GM18517 (cell line): ENCODE results near the gene NUP62CL.
A peak's percentile ranks its signal among the peaks of the same experiment; 100 is the strongest.
"Not testable (repeated sequence)": the region's sequence is repeated elsewhere in the genome, so short reads cannot be mapped to it uniquely, and the experiment has no call there.

Experiments
- ATAC-seq: cut with Tn5 transposase; IDR thresholded peaks from one replicate; pipeline ENCODE4 v1.9.1; 2021; ENCODE audit warnings: mild to moderate bottlenecking, moderate library complexity; ENCODE audit not compliant: unreplicated experiment

Gene NUP62CL, protein sequence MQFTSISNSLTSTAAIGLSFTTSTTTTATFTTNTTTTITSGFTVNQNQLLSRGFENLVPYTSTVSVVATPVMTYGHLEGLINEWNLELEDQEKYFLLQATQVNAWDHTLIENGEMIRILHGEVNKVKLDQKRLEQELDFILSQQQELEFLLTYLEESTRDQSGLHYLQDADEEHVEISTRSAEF

DNA sequence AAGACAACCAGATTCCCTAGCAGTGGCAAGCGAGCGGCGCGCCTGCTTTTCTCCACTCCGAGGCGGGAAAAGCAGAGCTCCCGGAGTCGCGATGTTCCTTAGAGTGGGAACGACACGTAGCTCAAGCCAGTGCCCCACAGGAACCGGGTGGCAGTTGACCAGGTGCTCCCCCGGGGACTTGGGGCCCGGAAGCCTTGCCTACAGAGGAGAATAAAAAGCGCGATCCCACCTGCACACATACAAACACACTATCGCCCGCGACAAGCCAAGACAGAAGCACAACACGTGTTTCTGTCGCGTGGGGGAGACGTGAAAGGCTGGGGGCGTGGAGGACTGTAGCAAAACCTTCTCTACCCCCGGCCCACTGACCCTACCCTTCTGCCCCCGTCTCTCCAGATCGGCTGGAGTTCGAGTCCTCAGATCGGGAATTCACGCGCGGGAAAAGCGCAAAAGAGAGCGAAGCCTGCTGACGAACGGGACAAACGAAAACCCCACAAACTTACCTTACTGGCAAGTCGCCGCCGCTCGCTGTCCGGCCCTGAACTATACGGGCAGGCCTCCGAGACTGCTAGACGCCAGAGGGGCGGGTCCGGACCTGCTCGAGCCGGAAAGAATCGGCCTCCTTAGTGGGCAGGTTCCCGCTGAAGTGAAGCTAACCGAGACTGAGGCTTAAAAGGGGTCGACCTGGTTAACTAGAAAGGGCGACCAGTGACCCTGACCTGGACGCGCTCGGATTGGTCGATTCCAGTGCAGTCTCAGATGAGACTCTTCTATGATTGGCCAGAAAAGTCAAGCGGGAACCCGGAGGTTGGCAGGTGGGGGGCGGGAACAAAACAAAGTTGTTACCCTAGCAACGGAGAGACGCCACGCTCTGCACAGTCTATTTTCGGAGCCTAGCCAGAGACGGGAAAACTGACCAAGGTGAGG is at the start of gene NUP62CL, which contains the start of gene DNAAF6:
Gene NUP62CL, minus strand, starts transcription at position 664 of the 927 bp plus-strand sequence. CDS start 31,287 bp downstream, outside the sequence.
Gene DNAAF6, plus strand, starts transcription at position 842 of the 927 bp plus-strand sequence. CDS start 6,265 bp downstream, outside the sequence.
- ATAC-seq: peak; percentile 92

DNA sequence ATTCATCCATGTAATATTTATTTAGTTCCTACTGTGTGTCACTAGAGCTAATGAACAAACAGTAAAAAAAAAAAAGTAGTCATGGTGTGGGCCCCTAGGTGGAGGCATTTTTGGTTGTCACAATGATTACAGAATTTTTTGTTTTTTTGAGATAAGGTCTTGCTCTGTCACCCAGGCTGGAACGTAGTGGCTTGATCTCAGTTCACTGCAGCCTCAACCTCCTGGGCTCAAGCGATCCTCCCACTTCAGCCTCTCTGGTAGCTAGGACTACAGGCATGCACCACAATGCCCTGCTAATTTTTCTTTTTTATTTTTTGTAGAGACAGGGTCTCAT is 22.2 kb upstream of the NUP62CL start:
- ATAC-seq: no peak

DNA sequence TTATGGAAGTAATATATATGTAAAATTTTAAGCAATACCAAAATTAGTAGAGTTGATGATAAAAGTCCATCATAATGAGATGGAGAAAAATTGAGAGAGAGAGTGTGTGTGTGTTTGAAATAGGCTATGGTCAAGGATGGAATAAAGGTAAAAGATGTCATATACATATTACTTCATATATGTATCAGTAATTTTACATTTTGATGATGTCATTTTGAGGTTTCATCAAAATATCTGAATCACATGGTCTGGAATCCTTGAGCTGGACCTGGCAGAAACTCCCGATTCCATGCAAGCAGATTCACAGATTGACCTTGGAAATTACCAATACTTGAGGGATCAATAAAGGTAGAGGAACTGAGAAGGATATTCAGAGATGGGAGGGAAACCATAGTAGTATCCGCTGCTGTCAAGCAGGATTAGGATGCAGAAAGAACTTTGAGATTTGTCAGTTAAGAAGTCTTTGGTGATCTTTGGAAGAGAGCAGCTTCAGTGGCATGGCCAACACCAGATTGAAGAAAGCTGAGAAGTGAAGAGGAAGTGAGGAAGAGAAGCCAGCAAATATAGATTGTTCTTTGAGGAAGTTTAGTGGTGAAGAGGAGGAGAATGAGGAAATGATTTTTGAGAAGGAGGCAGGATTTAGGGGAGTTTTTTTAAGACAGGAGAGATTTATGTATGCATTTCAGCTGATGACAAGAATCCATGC is 21.7 kb upstream of the NUP62CL start:
- ATAC-seq: no peak

DNA sequence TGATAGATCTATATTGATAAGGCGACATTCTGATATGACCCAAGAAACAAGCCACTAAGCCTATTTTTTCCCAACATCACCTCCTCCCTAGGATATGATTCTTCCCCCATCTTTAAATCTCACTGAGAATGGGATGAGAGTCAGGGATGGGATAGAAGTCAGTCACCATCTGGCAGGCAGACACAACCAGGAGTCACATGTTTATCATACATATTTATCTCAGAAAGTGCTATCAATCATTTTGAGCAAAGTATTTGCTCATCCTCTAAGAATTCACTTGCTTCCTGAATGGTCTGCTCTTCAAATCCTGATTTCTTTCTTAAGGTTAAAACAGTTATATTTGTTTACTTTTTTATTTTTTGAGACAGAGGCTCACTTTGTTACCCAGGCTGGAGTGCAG is 20.5 kb upstream of the NUP62CL start:
- no peak for ATAC-seq

DNA sequence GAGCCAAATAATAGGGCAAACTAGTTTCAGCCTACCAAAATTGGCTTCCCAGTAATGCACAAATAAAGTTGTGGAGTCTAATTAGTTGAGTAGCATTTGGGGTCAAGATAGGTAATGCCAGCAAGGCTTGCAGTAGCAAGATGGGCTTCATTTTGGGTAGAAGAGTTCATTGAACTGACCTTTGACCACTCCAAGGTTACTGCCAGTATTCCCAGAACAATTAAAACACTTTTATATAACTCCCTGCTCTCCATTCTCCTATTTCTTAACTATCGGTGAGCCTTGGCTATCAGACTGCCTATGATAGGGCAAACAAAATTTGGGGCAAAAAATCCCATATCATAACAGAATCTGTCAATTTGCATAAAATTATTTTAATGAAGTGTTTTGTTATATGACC is 7.2 kb upstream of the NUP62CL start:
- ATAC-seq: no peak

DNA sequence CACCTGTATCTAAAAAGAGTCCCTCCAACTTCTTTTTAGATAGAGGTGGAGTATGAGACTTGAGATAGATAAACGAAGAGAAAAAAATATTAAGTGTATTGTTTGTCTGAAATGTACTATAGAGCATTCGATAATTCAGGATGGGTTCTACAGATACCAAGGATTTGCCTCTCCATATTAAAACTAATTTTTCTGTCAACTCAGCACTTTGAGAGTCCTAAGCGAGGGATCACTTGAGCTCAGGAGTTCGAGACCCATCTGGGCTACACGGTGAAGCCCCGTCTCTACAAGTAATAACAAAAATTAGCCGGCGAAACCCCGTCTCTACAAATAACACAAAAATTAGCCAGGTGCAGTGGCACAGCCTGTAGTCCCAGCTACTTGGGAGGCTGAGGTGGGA is 1.7 kb upstream of the NUP62CL start:
- ATAC-seq: no peak

DNA sequence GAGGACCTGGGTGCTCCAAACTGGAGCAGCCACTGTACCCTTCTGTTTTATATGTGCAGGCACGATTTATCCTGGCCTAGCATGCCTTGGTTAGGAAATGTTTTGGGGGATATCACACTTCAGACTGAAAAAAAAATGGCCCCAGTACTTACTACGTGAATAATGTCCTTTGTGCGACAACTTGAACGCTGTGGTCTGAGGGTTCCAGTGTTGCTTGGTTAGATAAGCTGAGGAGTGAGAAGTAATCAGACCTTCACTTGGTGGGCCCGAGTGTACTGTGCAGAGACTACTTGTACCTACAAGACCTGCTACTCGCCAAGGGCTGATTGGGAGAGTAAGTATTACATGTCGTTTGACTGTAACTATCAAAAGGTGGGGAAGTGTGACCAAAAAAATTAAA is 856 bp upstream of the NUP62CL start:
- ATAC-seq: no peak

DNA sequence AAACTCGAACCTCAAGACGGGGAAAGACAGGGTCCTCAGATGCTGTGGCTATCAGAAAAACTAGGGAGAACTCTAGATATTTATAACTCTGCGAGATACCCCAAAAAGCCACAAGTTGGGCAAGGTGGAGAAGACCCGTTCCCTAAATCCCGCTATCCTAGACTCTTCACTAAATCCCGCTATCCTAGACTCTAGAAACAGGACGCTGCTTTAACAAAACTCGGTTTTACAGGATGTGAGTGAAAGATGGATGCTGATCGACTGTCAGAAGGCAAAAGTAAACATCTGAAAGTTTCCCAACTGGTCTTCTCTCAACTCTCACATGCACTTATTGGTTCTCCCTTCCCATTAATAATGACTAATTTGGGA is 448 bp upstream of the NUP62CL start:
- no peak for ATAC-seq

DNA sequence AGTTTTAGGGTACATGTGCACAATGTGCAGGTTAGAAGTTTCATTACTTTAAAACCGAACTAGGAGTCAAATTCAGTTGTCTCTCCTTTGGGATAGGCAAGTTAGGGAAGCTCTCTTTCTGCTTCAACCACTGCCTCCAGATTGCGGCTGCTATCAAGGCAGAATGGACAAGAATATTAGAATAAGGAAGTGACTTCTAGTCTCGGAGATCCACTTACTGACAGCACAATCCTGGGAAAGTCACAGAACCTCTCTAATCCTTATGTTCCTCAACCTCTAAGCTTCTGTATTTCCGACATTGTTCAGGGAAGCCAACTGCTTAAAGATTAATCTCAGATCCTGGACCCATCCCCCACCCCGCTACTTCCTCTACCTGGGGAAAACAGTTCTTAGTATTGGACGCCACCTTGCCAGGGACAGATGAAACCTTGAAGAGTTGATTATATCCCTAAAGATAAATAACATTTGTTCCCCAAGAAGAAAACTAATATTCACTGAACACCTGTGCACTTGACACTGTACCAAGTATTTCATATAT is 2.1 kb downstream of the NUP62CL start:
- no peak for ATAC-seq

DNA sequence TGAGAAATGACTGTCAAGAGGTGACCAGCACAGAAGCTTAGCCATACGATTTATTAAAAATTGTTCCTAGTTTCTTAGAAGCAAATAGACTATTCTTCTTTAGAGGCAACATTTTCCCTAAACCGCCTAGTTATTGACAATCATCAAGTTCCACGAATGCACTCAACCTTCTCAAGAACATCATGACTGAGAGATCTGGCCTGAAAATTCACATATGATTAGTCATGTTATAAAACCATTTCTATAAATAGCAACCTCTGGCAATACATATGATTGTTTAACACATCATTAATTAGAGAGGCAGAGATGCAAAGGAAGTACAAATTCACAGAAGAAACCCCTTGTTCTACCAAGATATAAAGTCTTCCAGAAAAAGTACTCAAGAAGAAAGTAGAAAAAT is 6.7 kb downstream of the NUP62CL start:
- ATAC-seq: no peak

DNA sequence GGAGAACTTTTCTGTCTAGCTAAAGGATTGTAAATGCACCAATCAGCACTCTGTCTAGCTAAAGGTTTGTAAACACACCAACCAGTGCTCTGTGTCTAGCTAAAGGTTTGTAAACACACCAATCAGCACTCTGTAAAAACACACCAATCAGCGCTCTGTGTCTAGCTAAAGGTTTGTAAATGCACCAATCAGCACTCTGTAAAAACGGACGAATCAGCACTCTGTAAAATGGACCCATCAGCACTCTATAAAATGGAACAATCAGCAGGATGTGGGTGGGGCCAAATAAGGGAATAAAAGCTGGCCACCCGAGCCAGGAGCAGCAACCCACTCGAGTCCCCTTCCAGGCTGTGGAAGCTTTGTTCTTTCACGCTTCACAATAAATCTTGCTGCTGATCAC is 8.2 kb downstream of the NUP62CL start:
- not testable (repeated sequence) for ATAC-seq

DNA sequence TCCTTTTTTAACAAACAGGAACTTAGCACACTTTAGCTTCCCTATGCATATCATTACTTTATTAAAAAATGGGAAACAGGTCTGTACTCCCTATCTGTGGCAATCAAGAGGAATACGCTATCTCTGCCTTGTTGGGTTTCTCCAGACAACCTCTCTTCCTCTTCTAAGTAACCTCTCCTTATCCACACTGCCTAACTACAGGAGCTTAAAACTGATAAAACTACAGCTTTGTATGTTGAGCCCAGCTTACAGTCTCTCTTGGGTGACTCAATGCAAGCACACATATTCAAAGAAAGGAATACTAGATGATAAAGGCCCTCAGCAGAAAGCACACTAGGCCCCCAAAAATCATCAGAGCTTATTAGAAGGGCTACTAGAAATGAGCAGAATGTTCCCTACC is 8.9 kb downstream of the NUP62CL start:
- ATAC-seq: no peak

DNA sequence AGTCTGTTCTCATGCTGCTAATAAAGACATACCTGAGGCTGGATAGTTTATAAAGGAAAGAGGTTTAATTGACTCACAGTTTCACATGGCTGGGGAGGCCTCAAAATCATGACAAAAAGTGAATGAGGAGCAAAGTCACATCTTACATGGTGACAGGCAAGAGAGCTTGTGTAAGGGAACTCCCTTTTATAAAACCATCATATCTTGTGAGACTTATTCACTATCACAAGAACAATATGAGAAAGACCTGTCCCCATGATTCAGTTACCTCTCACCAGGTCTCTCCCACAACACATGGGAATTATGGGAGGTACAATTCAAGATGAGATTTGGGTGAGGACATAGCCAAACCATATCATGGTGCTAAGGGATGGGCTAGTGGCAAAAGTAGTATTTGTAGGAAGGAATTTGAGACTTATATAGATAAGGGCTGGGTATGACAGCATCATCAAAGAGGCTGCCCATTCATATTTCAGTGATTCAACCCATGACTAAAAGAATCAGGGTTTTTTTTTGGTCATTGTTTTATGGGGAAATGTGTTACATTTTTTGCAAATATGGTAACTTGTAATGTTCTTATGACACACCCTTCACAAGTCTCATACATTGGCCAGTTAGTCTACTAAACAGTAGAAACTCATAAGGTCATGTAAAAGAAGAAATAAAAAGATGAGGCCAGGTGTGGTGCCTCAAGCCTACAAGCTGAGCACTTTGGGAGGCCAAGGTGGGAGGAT is 34.7 kb downstream of the NUP62CL start:
- ATAC-seq: no peak

DNA sequence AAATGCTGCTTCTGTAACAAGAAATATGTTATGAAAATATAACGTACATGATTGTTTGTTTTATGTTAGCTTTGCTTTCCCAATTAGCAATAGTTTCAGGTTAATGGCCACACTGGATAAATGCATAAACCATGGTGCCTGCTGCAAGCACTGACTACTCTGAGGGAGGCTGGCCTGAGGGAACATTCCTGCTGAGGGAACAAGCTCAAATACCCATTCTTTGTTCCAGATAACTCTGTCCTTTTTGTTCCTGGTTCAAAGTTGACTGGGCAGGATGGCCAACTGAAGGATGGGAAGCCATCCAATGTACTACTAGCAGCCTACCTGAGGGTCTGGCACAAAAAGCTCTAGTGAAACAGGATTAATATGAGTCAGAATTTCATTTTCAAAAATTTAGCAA is 37.5 kb downstream of the NUP62CL start:
- ATAC-seq: no peak

DNA sequence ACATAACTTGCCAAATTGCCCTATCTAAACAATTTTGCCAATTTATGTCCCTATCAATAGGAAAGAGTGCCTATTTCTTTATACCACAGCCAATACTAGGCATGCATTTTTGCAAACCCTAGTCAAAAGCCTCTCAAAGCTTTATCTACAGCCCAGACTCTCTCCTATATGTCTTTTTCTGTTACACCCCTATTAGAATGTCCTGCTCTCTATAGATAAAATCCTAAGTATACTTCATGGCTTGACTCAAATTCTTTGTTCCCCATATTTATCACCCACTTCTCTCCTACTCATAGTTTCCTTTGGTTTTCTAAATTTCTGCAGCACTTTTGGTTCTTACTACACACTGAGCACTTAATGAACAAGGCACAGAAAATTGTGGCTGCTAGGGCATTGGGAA is 38.0 kb downstream of the NUP62CL start:
- ATAC-seq: no peak

DNA sequence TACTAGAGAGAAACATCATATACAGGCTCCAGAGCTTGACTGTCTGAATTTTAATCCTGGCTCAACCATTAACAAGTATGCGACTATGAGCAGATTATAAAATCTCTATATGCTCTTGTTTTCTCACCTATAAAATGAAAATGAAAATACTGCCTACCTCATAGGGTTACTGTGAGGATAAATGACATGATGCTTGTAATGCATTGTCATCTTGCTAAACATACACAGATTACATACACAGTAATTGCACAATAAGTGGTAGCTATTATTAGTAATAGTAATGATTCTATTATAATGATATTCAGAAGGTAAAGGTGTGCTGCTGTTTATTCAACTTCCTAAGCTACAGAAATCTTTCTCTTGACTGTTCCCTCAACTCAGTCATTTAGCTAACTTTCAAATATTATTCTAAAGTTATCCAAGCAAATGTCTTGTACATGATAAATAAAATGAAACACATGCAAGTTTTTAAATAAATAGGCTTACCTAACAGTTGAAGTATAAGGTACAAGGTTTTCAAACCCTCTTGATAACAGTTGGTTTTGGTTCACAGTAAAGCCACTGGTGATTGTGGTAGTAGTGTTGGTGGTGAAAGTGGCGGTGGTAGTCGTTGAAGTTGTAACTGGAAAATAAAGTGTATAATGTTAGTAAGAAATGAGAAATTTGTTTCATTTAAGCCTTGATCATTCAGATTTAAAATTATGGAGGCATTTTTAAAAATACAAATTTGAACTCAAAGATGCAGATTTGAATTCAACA is 38.9 kb downstream of the NUP62CL start:
- ATAC-seq: no peak

DNA sequence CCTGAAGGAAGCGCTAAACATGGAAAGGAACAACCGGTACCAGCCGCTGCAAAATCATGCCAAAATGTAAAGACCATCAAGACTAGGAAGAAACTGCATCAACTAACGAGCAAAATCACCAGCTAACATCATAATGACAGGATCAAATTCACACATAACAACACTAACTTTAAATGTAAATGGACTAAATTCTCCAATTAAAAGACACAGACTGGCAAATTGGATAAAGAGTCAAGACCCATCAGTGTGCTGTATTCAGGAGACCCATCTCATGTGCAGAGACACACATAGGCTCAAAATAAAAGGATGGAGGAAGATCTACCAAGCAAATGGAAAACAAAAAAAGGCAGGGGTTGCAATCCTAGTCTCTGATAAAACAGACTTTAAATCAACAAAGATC is 48.6 kb downstream of the NUP62CL start:
- ATAC-seq: not testable (repeated sequence)

DNA sequence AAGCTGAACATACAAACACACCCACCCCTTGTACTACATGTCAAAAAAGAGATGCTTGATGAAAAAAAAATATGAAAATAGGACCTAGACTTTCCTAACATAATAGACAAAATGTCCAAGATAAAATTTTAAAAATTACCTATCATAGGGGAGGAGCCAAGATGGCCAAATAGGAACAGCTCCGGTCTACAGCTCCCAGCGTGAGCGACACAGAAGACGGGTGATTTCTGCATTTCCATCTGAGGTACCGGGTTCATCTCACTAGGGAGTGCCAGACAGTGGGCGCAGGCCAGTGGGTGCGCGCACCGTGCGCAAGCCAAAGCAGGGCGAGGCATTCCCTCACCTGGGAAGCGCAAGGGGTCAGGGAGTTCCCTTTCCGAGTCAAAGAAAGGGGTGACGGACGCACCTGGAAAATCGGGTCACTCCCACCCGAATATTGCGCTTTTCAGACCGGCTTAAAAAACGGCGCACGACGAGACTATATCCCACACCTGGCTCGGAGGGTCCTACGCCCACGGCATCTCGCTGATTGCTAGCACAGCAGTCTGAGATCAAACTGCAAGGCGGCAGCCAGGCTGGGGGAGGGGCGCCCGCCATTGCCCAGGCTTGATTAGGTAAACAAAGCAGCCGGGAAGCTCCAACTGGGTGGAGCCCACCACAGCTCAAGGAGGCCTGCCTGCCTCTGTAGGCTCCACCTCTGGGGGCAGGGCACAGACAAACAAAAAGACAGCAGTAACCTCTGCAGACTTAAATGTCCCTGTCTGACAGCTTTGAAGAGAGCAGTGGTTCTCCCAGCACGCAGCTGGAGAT is 50.4 kb downstream of the NUP62CL start:
- ATAC-seq: not testable (repeated sequence)
